Measurements from ENCODE around the gene TGM2. TPM values are rescaled to one million over a fixed set of nuclear protein-coding genes. Genes with fewer than 3 reads are reported as not detected.

Gene TGM2
- total RNA-seq, 1 experiment from 2014 or later = 178 TPM

- DNase-seq (ENCODE audit: low read depth) = no peak
- in situ Hi-C loops (cut with HindIII; ENCODE audit: low pct_unique_long_range_greater_than_20kb, low sequenced_read_pairs) = no loop called here
These were observed 71.4 kb downstream of the TGM2 start for GRCh38 chr20:38093641-38094077.

GRCh38 chr20:38092915-38093314, 72.2 kb downstream of the TGM2 start:
- DNase-seq (ENCODE audit: low read depth) = no peak
- in situ Hi-C loops (cut with HindIII; ENCODE audit: low pct_unique_long_range_greater_than_20kb, low sequenced_read_pairs) = no loop called here

GRCh38 chr20:38092260-38092857, 72.7 kb downstream of the TGM2 start:
- no peak for DNase-seq (ENCODE audit: low read depth)
- in situ Hi-C loops (cut with HindIII; ENCODE audit: low pct_unique_long_range_greater_than_20kb, low sequenced_read_pairs) = no loop called here

- no peak for DNase-seq (ENCODE audit: low read depth)
- in situ Hi-C loops (cut with HindIII; ENCODE audit: low pct_unique_long_range_greater_than_20kb, low sequenced_read_pairs) = no loop called here
These were observed 73.4 kb downstream of the TGM2 start for GRCh38 chr20:38091441-38092216.

GRCh38 chr20:38090061-38090460, 75.0 kb downstream of the TGM2 start:
- in situ Hi-C loops (cut with HindIII; ENCODE audit: low pct_unique_long_range_greater_than_20kb, low sequenced_read_pairs) = no loop called here
- no peak for DNase-seq (ENCODE audit: low read depth)

- DNase-seq (ENCODE audit: low read depth) = no peak
- in situ Hi-C loops (cut with HindIII; ENCODE audit: low pct_unique_long_range_greater_than_20kb, low sequenced_read_pairs) = no loop called here
These were observed 75.6 kb downstream of the TGM2 start for GRCh38 chr20:38089500-38089899.

GRCh38 chr20:38085026-38085425, 80.0 kb downstream of the TGM2 start:
- in situ Hi-C loops (cut with HindIII; ENCODE audit: low pct_unique_long_range_greater_than_20kb, low sequenced_read_pairs) = no loop called here
- no peak for DNase-seq (ENCODE audit: low read depth)

- in situ Hi-C loops (cut with HindIII; ENCODE audit: low pct_unique_long_range_greater_than_20kb, low sequenced_read_pairs) = no loop called here
- DNase-seq (ENCODE audit: low read depth) = no peak
These were observed 80.6 kb downstream of the TGM2 start for GRCh38 chr20:38084425-38084951.

- DNase-seq (ENCODE audit: low read depth) = no peak
- in situ Hi-C loops (cut with HindIII; ENCODE audit: low pct_unique_long_range_greater_than_20kb, low sequenced_read_pairs) = no loop called here
These were observed 81.6 kb downstream of the TGM2 start for GRCh38 chr20:38083338-38084048.

GRCh38 chr20:38082894-38083293, 82.2 kb downstream of the TGM2 start:
- in situ Hi-C loops (cut with HindIII; ENCODE audit: low pct_unique_long_range_greater_than_20kb, low sequenced_read_pairs) = no loop called here
- no peak for DNase-seq (ENCODE audit: low read depth)

- in situ Hi-C loops (cut with HindIII; ENCODE audit: low pct_unique_long_range_greater_than_20kb, low sequenced_read_pairs) = no loop called here
These were observed 83.5 kb downstream of the TGM2 start for GRCh38 chr20:38081575-38081974.

GRCh38 chr20:38079353-38079752, 85.7 kb downstream of the TGM2 start:
- in situ Hi-C loops (cut with HindIII; ENCODE audit: low pct_unique_long_range_greater_than_20kb, low sequenced_read_pairs) = no loop called here
- DNase-seq (ENCODE audit: low read depth) = no peak

More at GRCh38 chr20:38081575-38081974, 83.5 kb downstream of the TGM2 start:
- no peak for DNase-seq (ENCODE audit: low read depth)

GRCh38 chr20:38078084-38078483, 87.0 kb downstream of the TGM2 start:
- in situ Hi-C loops (cut with HindIII; ENCODE audit: low pct_unique_long_range_greater_than_20kb, low sequenced_read_pairs) = no loop called here
- DNase-seq (ENCODE audit: low read depth) = no peak

Other genes starting within 250 kb of the TGM2 start
- 28.5 and 29.5 TPM in 2 replicates for gene TTI1, start 131.8 kb downstream of the TGM2 start, total RNA-seq (2014; rRNA removed; shearing (Covaris generic); ENCODE audit: low replicate concordance)
- 20.0 and 22.9 TPM in 2 replicates for gene RPRD1B, start 131.5 kb downstream of the TGM2 start, total RNA-seq (2014; rRNA removed; shearing (Covaris generic); ENCODE audit: low replicate concordance)
- gene KIAA1755, start 95.5 kb upstream of the TGM2 start, total RNA-seq (2014; rRNA removed; shearing (Covaris generic); ENCODE audit: low replicate concordance) = 0.20 TPM in 1 of 2 replicates, not detected in the other
- not detected in 2 replicates for gene BPI, start 138.9 kb upstream of the TGM2 start, total RNA-seq (2014; rRNA removed; shearing (Covaris generic); ENCODE audit: low replicate concordance)
- not detected in 2 replicates for gene LBP, start 181.2 kb upstream of the TGM2 start, total RNA-seq (2014; rRNA removed; shearing (Covaris generic); ENCODE audit: low replicate concordance)